Vagina (tissue), 2 donors: ENCODE measurements around the gene CYRIA.

Source experiments
- CTCF ChIP-seq, 3 experiments: fragments of 450-650 bp in 2 of 3; fragments of 200-600 bp in 1 of 3; sonication (generic) in 1 of 3; IDR thresholded peaks; one replicate each; pipeline ENCODE4 v1.5.1; 2017 to 2019; ENCODE audit warnings: antibody characterized with exemption in 3 of 3, mild to moderate bottlenecking in 2 of 3, moderate library complexity in 2 of 3
- POLR2A ChIP-seq, 2 donors: fragments of 450-650 bp; IDR thresholded peaks; one replicate each; pipeline ENCODE4 v1.6.1; 2017; ENCODE audit warnings: antibody characterized with exemption in 2 of 2, mild to moderate bottlenecking in 2 of 2, moderate library complexity in 2 of 2
- POLR2AphosphoS5 ChIP-seq, 2 donors: sonication (generic); formaldehyde crosslinking; IDR thresholded peaks; one replicate each; pipeline ENCODE4 v1.9.0; 2017; ENCODE audit warnings: antibody characterized with exemption in 2 of 2, mild to moderate bottlenecking in 2 of 2, low read depth in 1 of 2; ENCODE audit not compliant: insufficient read depth in 1 of 2

- TF ChIP-seq CTCF (IDR thresholded peaks at IDR 0.05) (no peak), POLR2A (IDR thresholded peaks at IDR 0.05) (no peak), POLR2AphosphoS5 (IDR thresholded peaks at IDR 0.05; ENCODE audit: insufficient read depth in 1 of 2, low read depth in 1 of 2) (no peak)
Measured at GRCh38 chr2:16709769-16710168, 44.1 kb upstream of the CYRIA start.
